GM23248 (cell line): ENCODE measurements around the gene PCDHGA6. TPM values are rescaled to one million over a fixed set of nuclear protein-coding genes. Genes with fewer than 3 reads are reported as not detected.
A peak's percentile ranks its signal among the peaks of the same experiment; 100 is the strongest.
"Not testable (repeated sequence)": the region's sequence is repeated elsewhere in the genome, so short reads cannot be mapped to it uniquely, and the experiment has no call there.

Experiments
- DNase-seq: peaks from one replicate; pipeline ENCODE4 v3.0.0-alpha.2; 2015
- H2AFZ ChIP-seq: fragments of 200-600 bp; sonication (generic); 2 replicates; pipeline ENCODE4 v1.6.1; 2016; ENCODE audit warnings: antibody characterized with exemption
- H3F3A ChIP-seq: fragments of 200-600 bp; sonication (generic); 2 replicates; pipeline ENCODE4 v1.6.1; 2016; ENCODE audit warnings: mild to moderate bottlenecking, antibody characterized with exemption, mixed run types; ENCODE audit not compliant: insufficient read depth
- H3K27ac ChIP-seq: fragments of 200-600 bp; sonication (generic); 2 replicates; pipeline ENCODE4 v1.5.1; 2016; ENCODE audit warnings: mild to moderate bottlenecking
- H3K27me3 ChIP-seq: fragments of 200-600 bp; sonication (generic); replicated peaks from 2 replicates; pipeline ENCODE4 v1.6.1; 2016; ENCODE audit warnings: mild to moderate bottlenecking; ENCODE audit not compliant: insufficient read depth
- H3K36me3 ChIP-seq: fragments of 200-600 bp; sonication (generic); 2 replicates; pipeline ENCODE4 v1.6.1; 2016; ENCODE audit warnings: low read depth, mild to moderate bottlenecking
- H3K4me1 ChIP-seq: fragments of 200-600 bp; sonication (generic); 2 replicates; pipeline ENCODE4 v1.6.1; 2016; ENCODE audit warnings: mild to moderate bottlenecking; ENCODE audit not compliant: insufficient read depth
- H3K4me2 ChIP-seq: fragments of 200-600 bp; sonication (generic); one replicate; pipeline ENCODE4 v1.6.1; 2016; ENCODE audit warnings: mild to moderate bottlenecking; ENCODE audit not compliant: unreplicated experiment
- H3K4me3 ChIP-seq: fragments of 200-600 bp; sonication (generic); 2 replicates; pipeline ENCODE4 v1.5.1; 2016; ENCODE audit warnings: mild to moderate bottlenecking
- H3K79me2 ChIP-seq: fragments of 200-600 bp; sonication (generic); 2 replicates; pipeline ENCODE4 v1.6.1; 2016; ENCODE audit warnings: mild to moderate bottlenecking; ENCODE audit not compliant: insufficient read depth
- H3K9ac ChIP-seq: fragments of 200-600 bp; sonication (generic); 2 replicates; pipeline ENCODE4 v1.6.1; 2016; ENCODE audit warnings: mild to moderate bottlenecking
- H3K9me2 ChIP-seq: fragments of 200-600 bp; sonication (generic); 2 replicates; pipeline ENCODE4 v1.6.1; 2016; ENCODE audit warnings: mixed run types, mild to moderate bottlenecking, moderate library complexity; ENCODE audit not compliant: insufficient read depth
- H3K9me3 ChIP-seq: fragments of 200-600 bp; sonication (generic); one replicate; pipeline ENCODE4 v1.6.1; 2017; ENCODE audit warnings: low read depth
- H4K20me1 ChIP-seq: fragments of 200-600 bp; sonication (generic); 2 replicates; pipeline ENCODE4 v1.6.0; 2016; ENCODE audit not compliant: insufficient read depth
- EZH2 ChIP-seq: fragments of 200-600 bp; sonication (generic); IDR thresholded peaks from 2 replicates; pipeline ENCODE4 v1.6.1; 2018; ENCODE audit warnings: antibody characterized with exemption, mild to moderate bottlenecking; ENCODE audit not compliant: insufficient read depth, poor library complexity, severe bottlenecking
- EZH2phosphoT487 ChIP-seq: fragments of 200-600 bp; sonication (generic); IDR thresholded peaks from 2 replicates; pipeline ENCODE4 v1.6.1; 2018; ENCODE audit warnings: antibody characterized with exemption, moderate library complexity, mild to moderate bottlenecking, low read depth; ENCODE audit not compliant: insufficient read depth
- WGBS, 2 experiments: methylation state at CpG; one replicate each; pipeline ENCODE4 v1.1.6; 2015 to 2017; ENCODE audit warnings: low lambda C conversion rate in 2 of 2, low coverage in 1 of 2; ENCODE audit errors: missing lambda C conversion rate in 2 of 2; 5-methylcytosine and 5-hydroxymethylcytosine counted together
- in situ Hi-C: fragments of 300-500 bp; cut with MboI; formaldehyde crosslinking; loops from 2 replicates; pipeline ENCODE4 v1.15.0; 2020
- polyA plus RNA-seq: library from polyadenylated mRNA; unstranded; fragments of >200 nt; fragmentation: Nextera tagmentation; extraction: Ambion mirVana; gene quantifications from 2 replicates; pipeline ENCODE4 v1.2.1, GENCODE V29; 2016
- total RNA-seq: library from RNA; depleted of rRNA; stranded (reverse); fragments of >200 nt; shearing (Covaris generic); gene quantifications from 2 replicates; pipeline ENCODE4 v1.2.3, GENCODE V29; 2014

The PCDHGA6 gene
- total and polyA plus RNA-seq, 2 experiments from 2014 or later, result 2.6 to 5.4 TPM

GRCh38 chr5:141383345-141383744 lies 9.7 kb downstream of the PCDHGA6 start:
- H2AFZ ChIP-seq, result no peak overlapping the region
- no peak overlapping the region for H3K27ac ChIP-seq
- H3K9ac ChIP-seq, result no peak overlapping the region
- no peak overlapping the region for H3K4me2 ChIP-seq
- TF ChIP-seq EZH2phosphoT487 (no peak), EZH2 (no peak)
- H3K4me1 ChIP-seq, result no peaks in the 10 kb centered on the region
- WGBS, 2 experiments, result 41 to 42% methylated on average over 18 to 21 of the region's 21 CpGs
- H3K36me3 ChIP-seq, result no peaks in the 10 kb centered on the region
- no peak overlapping the region for H3K4me3 ChIP-seq
- H3K9me2 ChIP-seq, result no peaks in the 10 kb centered on the region
- H4K20me1 ChIP-seq, result no peaks in the 10 kb centered on the region
- in situ Hi-C loops, result no loop called here
- no peak for DNase-seq
- H3K9me3 ChIP-seq, result no peaks in the 10 kb centered on the region
- no peaks in the 10 kb centered on the region for H3K27me3 ChIP-seq
- H3F3A ChIP-seq, result no peaks in the 10 kb centered on the region
- H3K79me2 ChIP-seq, result no peaks in the 10 kb centered on the region

- no peaks in the 10 kb centered on the region for H4K20me1 ChIP-seq
- H3K9me2 ChIP-seq, result no peaks in the 10 kb centered on the region
- H3K27ac ChIP-seq, result no peak overlapping the region
- H3K79me2 ChIP-seq, result no peaks in the 10 kb centered on the region
- no peak for DNase-seq
- no peaks in the 10 kb centered on the region for H3K4me1 ChIP-seq
- WGBS, 2 experiments, result 36 to 38% methylated on average over 42 to 43 of the region's 43 CpGs
- H3K27me3 ChIP-seq, result no peaks in the 10 kb centered on the region
- no peaks in the 10 kb centered on the region for H3K36me3 ChIP-seq
- no peak overlapping the region for H2AFZ ChIP-seq
- TF ChIP-seq EZH2phosphoT487, result no peak
- no peak for TF ChIP-seq EZH2
- H3K9me3 ChIP-seq, result no peaks in the 10 kb centered on the region
- H3K9ac ChIP-seq, result no peak overlapping the region
- no peak overlapping the region for H3K4me2 ChIP-seq
- in situ Hi-C loops, result no loop called here
- no peaks in the 10 kb centered on the region for H3F3A ChIP-seq
- H3K4me3 ChIP-seq, result no peak overlapping the region
Observed at GRCh38 chr5:141384471-141385267, 11.0 kb downstream of the PCDHGA6 start.

DNA sequence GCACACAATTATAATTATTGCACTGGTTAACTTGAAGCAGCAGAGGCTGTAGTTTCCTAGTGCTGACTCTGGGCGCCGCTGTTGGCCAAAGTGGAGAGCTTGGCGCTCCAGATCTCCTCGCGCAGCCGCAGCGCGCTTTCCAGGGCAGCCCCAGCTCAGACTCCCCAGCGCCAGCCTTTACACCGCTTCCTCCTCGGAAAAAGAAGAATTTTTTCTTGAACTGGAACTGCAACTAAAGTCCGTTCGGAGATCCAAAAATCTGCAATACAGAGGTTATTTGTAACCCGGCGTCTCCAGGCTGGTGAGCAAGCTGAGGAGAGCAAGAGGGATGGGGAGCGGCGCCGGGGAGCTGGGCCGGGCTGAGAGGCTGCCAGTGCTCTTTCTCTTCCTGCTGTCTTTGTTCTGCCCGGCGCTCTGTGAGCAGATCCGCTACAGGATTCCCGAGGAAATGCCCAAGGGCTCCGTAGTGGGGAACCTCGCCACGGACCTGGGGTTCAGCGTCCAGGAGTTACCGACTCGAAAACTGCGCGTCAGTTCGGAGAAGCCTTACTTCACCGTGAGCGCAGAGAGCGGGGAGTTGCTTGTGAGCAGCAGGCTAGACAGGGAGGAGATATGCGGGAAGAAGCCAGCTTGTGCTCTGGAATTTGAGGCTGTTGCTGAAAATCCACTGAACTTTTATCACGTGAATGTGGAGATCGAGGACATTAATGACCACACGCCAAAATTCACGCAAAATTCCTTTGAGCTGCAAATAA lies 14.0 kb downstream of the PCDHGA6 start, which contains the start of gene PCDHGB4:
PCDHGB4 (plus strand) TSS at position 142 of the 755 bp plus-strand sequence; CDS start at position 329, 187 bp downstream.
- WGBS, 2 experiments, result 13 to 19% methylated on average over 21 to 23 of the region's 40 CpGs
- H3K27me3 ChIP-seq, in situ Hi-C loops, H3K9me2 ChIP-seq, H3K79me2 ChIP-seq, H3K36me3 ChIP-seq, H3F3A ChIP-seq, H3K4me2 ChIP-seq, H3K9ac ChIP-seq, H4K20me1 ChIP-seq, H3K9me3 ChIP-seq, H3K27ac ChIP-seq, H3K4me1 ChIP-seq: not testable (repeated sequence)
- H2AFZ ChIP-seq, result peak within 1 kb of the TSS; percentile 62; the same call in 1 of the 2 replicates
- peak within 1 kb of the TSS; percentile 66 for H3K4me3 ChIP-seq
- DNase-seq, result peak; percentile 61

DNA sequence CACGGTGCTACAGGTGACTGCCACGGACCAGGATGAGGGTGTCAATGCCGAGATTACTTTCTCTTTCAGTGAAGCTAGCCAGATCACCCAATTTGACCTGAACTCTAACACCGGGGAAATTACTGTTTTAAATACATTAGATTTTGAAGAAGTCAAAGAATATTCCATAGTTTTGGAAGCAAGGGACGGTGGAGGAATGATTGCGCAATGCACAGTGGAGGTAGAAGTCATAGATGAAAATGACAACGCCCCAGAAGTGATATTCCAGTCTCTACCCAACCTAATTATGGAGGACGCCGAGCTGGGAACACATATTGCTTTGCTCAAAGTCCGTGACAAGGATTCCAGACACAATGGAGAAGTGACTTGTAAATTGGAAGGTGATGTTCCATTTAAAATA lies 15.0 kb downstream of the PCDHGA6 start:
- Histone ChIP-seq H3K9me3 (no peaks in the 10 kb centered on the region), H3K79me2 (no peaks in the 10 kb centered on the region), H3K4me2 (no peak overlapping the region), H3K4me3 (no peak overlapping the region), H3K4me1 (no peaks in the 10 kb centered on the region), H2AFZ (no peak overlapping the region), H3K27ac (no peak overlapping the region), H3K27me3 (no peaks in the 10 kb centered on the region), H3K9me2 (no peaks in the 10 kb centered on the region), H3K36me3 (no peaks in the 10 kb centered on the region), H3F3A (no peaks in the 10 kb centered on the region), H3K9ac (no peak overlapping the region), H4K20me1 (no peaks in the 10 kb centered on the region)
- no peak for DNase-seq
- WGBS, 2 experiments, result 47% methylated on average over 10 of the region's 10 CpGs
- TF ChIP-seq EZH2phosphoT487, result no peak
- TF ChIP-seq EZH2, result no peak
- in situ Hi-C loops, result no loop called here
